Right lobe of liver (tissue), 4 donors: Measurements from ENCODE around the gene MUC4.
"Not testable (repeated sequence)": the region's sequence is repeated elsewhere in the genome, so short reads cannot be mapped to it uniquely, and the experiment has no call there.

ENCODE experiments used
- CTCF ChIP-seq, 4 donors: fragments of 200-600 bp in 3 of 4; fragments of 450-650 bp in 1 of 4; IDR thresholded peaks; one replicate each; pipeline versions ENCODE4 v1.5.1 to v1.8.0; 2016 to 2022; ENCODE audit warnings: antibody characterized with exemption in 4 of 4, mild to moderate bottlenecking in 2 of 4
- POLR2A ChIP-seq: fragments of 450-650 bp; IDR thresholded peaks from one replicate; pipeline ENCODE4 v1.6.1; 2017; ENCODE audit warnings: antibody characterized with exemption, mild to moderate bottlenecking
- donor health status: DM: no; HTN: no; CAD: no.
- donor health status: DM: no; HTN: no; CAD: no.
- donor health status: DM: no; HTN: yes; CAD: no.

GRCh38 chr3:195749101-195749500 lies 62.6 kb downstream of the MUC4 start:
- TF ChIP-seq CTCF (IDR thresholded peaks at IDR 0.05); POLR2A: not testable (repeated sequence)
